ENCODE measurements around the gene FGF19. TPM values are rescaled to one million over a fixed set of nuclear protein-coding genes. Genes with fewer than 3 reads are reported as not detected.

FGF19 gene
- total RNA-seq, 1 donor: not detected

GRCh38 chr11:69650081-69650831 is 53.6 kb downstream of the FGF19 start:
- no peak overlapping the region for H3K4me3 ChIP-seq (ENCODE audit: low read depth, low read length)
- no peak for DNase-seq (ENCODE audit: low read depth)

GRCh38 chr11:69649576-69649900 is 54.3 kb downstream of the FGF19 start:
- no peak for DNase-seq (ENCODE audit: low read depth)
- TF ChIP-seq CTCF (IDR thresholded peaks at IDR 0.05; ENCODE audit: insufficient read depth, low read length): no peak
- H3K4me3 ChIP-seq (ENCODE audit: low read depth, low read length): no peak overlapping the region

More at GRCh38 chr11:69650081-69650831, 53.6 kb downstream of the FGF19 start:
- TF ChIP-seq CTCF (IDR thresholded peaks at IDR 0.05; ENCODE audit: insufficient read depth, low read length): no peak

- no peak for DNase-seq (ENCODE audit: low read depth)
- no peak overlapping the region for H3K4me3 ChIP-seq (ENCODE audit: low read depth, low read length)
- TF ChIP-seq CTCF (IDR thresholded peaks at IDR 0.05; ENCODE audit: insufficient read depth, low read length): no peak
These were observed 54.9 kb downstream of the FGF19 start for GRCh38 chr11:69648679-69649575.

Other genes with a start within 250 kb of the FGF19 start
- not detected in 2 replicates for gene LINC01488, start 222.4 kb downstream of the FGF19 start, total RNA-seq (ENCODE audit: low replicate concordance)
- 344 and 770 TPM in 2 replicates for gene CCND1, start 62.9 kb downstream of the FGF19 start, total RNA-seq (ENCODE audit: low replicate concordance)
- gene LTO1, start 28.7 kb downstream of the FGF19 start, total RNA-seq (ENCODE audit: low replicate concordance): 16.4 and 35.2 TPM in 2 replicates
- gene FGF4, start 71.3 kb upstream of the FGF19 start, total RNA-seq (ENCODE audit: low replicate concordance): 0.08 TPM in 1 of 2 replicates, not detected in the other
- not detected in 2 replicates for gene FGF3, start 115.4 kb upstream of the FGF19 start, total RNA-seq (ENCODE audit: low replicate concordance)